HCT116 (cell line): ENCODE results near the gene KCNC1. TPM values are rescaled to one million over a fixed set of nuclear protein-coding genes. Genes with fewer than 3 reads are reported as not detected.
A peak's percentile ranks its signal among the peaks of the same experiment; 100 is the strongest.

Experiments
- ATAC-seq: fragments of 200-7000 bp; cut with Tn5 transposase; 2 replicates; pipeline ENCODE4 v1.9.1; 2020; ENCODE audit warnings: mild to moderate bottlenecking, moderate library complexity
- BruUV-seq: library from RNA; stranded (reverse); fragments of 400-500 nt; replicated peaks from 2 replicates; lab custom pipeline; 2021; lab: Mats Ljungman, UMichigan
- CTCF ChIA-PET: fragments of 300-600 bp; sonication (Branson Sonifier 250); formaldehyde crosslinking; loops from one replicate; lab custom pipeline; 2021; ENCODE audit warnings: antibody characterized with exemption; lab: Charles Lee
- POLR2A ChIA-PET: fragments of 300-600, 350-600 bp; sonication (Branson Sonifier 250); formaldehyde crosslinking; loops from one replicate; lab custom pipeline; 2021; ENCODE audit warnings: antibody characterized with exemption; lab: Charles Lee
- RAD21 ChIA-PET, 2 experiments: fragments of 300-600 bp; sonication (Branson Sonifier 250); formaldehyde crosslinking; loops; one replicate each; lab custom pipeline; 2023; ENCODE audit warnings: low total read pairs in 2 of 2; ENCODE audit not compliant: uncharacterized antibody in 2 of 2, unreplicated experiment in 2 of 2, low non-redundant PET in 1 of 2; lab: Charles Lee
- DNase-seq: peaks from one replicate; pipeline ENCODE4 v3.0.0-alpha.2; 2010; ENCODE audit warnings: low read depth, low spot score
- H2AFZ ChIP-seq: fragments of 200-600 bp; shearing (Covaris generic), sonication (generic); 2 replicates; pipeline ENCODE4 v1.6.1; 2017; ENCODE audit warnings: low read depth, mixed run types, mixed read lengths, antibody characterized with exemption, low read length; ENCODE audit not compliant: poor library complexity, severe bottlenecking
- H3K27ac ChIP-seq: 2 replicates; pipeline ENCODE4 v1.5.1; 2012; ENCODE audit warnings: low read depth, low read length
- H3K27me3 ChIP-seq: fragments of 200-600 bp; sonication (generic); 2 replicates; pipeline ENCODE4 v1.6.1; 2016; ENCODE audit warnings: mixed run types, low read length, mixed read lengths; ENCODE audit not compliant: insufficient read depth
- H3K36me3 ChIP-seq, 2 experiments: fragments of 200-500 bp in 1 of 2; fragments of 200-600 bp in 1 of 2; sonication (Bioruptor generic) in 1 of 2; sonication (generic) in 1 of 2; 2 replicates each; pipeline versions ENCODE4 v1.5.1 to v1.6.1; 2014 to 2016; ENCODE audit warnings: low read length in 2 of 2, inconsistent platforms in 1 of 2, mixed read lengths in 1 of 2, mixed run types in 1 of 2; ENCODE audit not compliant: insufficient read depth in 2 of 2, control insufficient read depth in 1 of 2
- H3K4me1 ChIP-seq, 2 experiments: fragments of 200-600 bp in 1 of 2; sonication (generic) in 1 of 2; 2 replicates each; pipeline versions ENCODE4 v1.5.1 to v1.6.1; 2012 to 2017; ENCODE audit warnings: low read length in 2 of 2, inconsistent platforms in 1 of 2, mild to moderate bottlenecking in 1 of 2, mixed read lengths in 1 of 2, mixed run types in 1 of 2, moderate library complexity in 1 of 2; ENCODE audit not compliant: insufficient read depth in 2 of 2, control insufficient read depth in 1 of 2
- H3K4me2 ChIP-seq: fragments of 200-600 bp; sonication (generic); 2 replicates; pipeline ENCODE4 v1.6.1; 2017; ENCODE audit warnings: mixed run types, low read length, mixed read lengths
- H3K4me3 ChIP-seq, 2 experiments: fragments of 200-600 bp in 1 of 2; sonication (generic) in 1 of 2; replicated peaks in 1 of 2; 2 replicates each; pipeline ENCODE4 v1.5.1; 2011 to 2016; ENCODE audit warnings: low read length in 2 of 2, control low read depth in 1 of 2, low read depth in 1 of 2, mild to moderate bottlenecking in 1 of 2, mixed read lengths in 1 of 2, mixed run types in 1 of 2
- H3K79me2 ChIP-seq: fragments of 200-600 bp; sonication (generic); 2 replicates; pipeline ENCODE4 v1.6.1; 2017; ENCODE audit warnings: mild to moderate bottlenecking, mixed run types, low read length, moderate library complexity, mixed read lengths; ENCODE audit not compliant: insufficient read depth
- H3K9ac ChIP-seq: fragments of 200-600 bp; sonication (generic); 2 replicates; pipeline ENCODE4 v1.6.1; 2016; ENCODE audit warnings: low read length, mixed read lengths
- H3K9me2 ChIP-seq: fragments of 200-600 bp; sonication (generic), shearing (Covaris generic); 2 replicates; pipeline ENCODE4 v1.6.1; 2017; ENCODE audit warnings: mixed run types, mild to moderate bottlenecking, moderate library complexity; ENCODE audit not compliant: insufficient read depth
- H3K9me3 ChIP-seq, 2 experiments: fragments of 200-500 bp in 1 of 2; fragments of 200-600 bp in 1 of 2; sonication (Bioruptor generic) in 1 of 2; sonication (generic) in 1 of 2; 2 replicates each; pipeline ENCODE4 v1.6.1; 2014 to 2017; ENCODE audit warnings: low read length in 2 of 2, mixed read lengths in 2 of 2, inconsistent platforms in 1 of 2, low read depth in 1 of 2, mild to moderate bottlenecking in 1 of 2, mixed run types in 1 of 2, moderate library complexity in 1 of 2; ENCODE audit not compliant: control insufficient read depth in 1 of 2, insufficient read depth in 1 of 2
- H4K20me1 ChIP-seq: fragments of 200-600 bp; sonication (generic), shearing (Covaris generic); 2 replicates; pipeline ENCODE4 v1.6.1; 2017; ENCODE audit warnings: mixed run types, mild to moderate bottlenecking, moderate library complexity; ENCODE audit not compliant: insufficient read depth
- ATF3 ChIP-seq: IDR thresholded peaks from 2 replicates; pipeline ENCODE4 v1.6.1; 2012
- CBX3 ChIP-seq: IDR thresholded peaks from 2 replicates; pipeline ENCODE4 v1.6.1; 2012; ENCODE audit warnings: low read depth
- CEBPB ChIP-seq: IDR thresholded peaks from 2 replicates; pipeline ENCODE4 v1.6.1; 2012; ENCODE audit warnings: low read depth
- CTCF ChIP-seq, 3 experiments: fragments of 200-600 bp in 1 of 3; sonication (generic) in 1 of 3; IDR thresholded peaks in 2 of 3; conservative IDR thresholded peaks in 1 of 3; 2 replicates each; pipeline ENCODE4 v1.5.1; 2012 to 2017; ENCODE audit warnings: low read depth in 2 of 3, low read length in 2 of 3, antibody characterized with exemption in 1 of 3, borderline replicate concordance in 1 of 3, control low read depth in 1 of 3, mild to moderate bottlenecking in 1 of 3, mixed read lengths in 1 of 3, mixed run types in 1 of 3, moderate library complexity in 1 of 3; ENCODE audit not compliant: insufficient read depth in 1 of 3
- ELF1 ChIP-seq: IDR thresholded peaks from 2 replicates; pipeline ENCODE4 v1.6.1; 2012; ENCODE audit warnings: low read depth, borderline replicate concordance
- JUND ChIP-seq: IDR thresholded peaks from 2 replicates; pipeline ENCODE4 v1.6.1; 2012
- MAX ChIP-seq: IDR thresholded peaks from 2 replicates; pipeline ENCODE4 v1.6.1; 2012
- RAD21 ChIP-seq: IDR thresholded peaks from 2 replicates; pipeline ENCODE4 v1.6.1; 2012; ENCODE audit warnings: low read depth, mild to moderate bottlenecking
- SIN3A ChIP-seq: IDR thresholded peaks from 2 replicates; pipeline ENCODE4 v1.6.1; 2012; ENCODE audit warnings: low read depth
- SP1 ChIP-seq: IDR thresholded peaks from 2 replicates; pipeline ENCODE4 v1.6.1; 2012; ENCODE audit warnings: low read depth
- SRF ChIP-seq: IDR thresholded peaks from 2 replicates; pipeline ENCODE4 v1.6.1; 2012; ENCODE audit warnings: low read depth
- TCF7L2 ChIP-seq: IDR thresholded peaks from 2 replicates; pipeline ENCODE4 v1.7.0; 2011; ENCODE audit warnings: borderline replicate concordance, inconsistent platforms; ENCODE audit not compliant: insufficient read depth, insufficient read length; ENCODE audit errors: extremely low read depth
- YY1 ChIP-seq: IDR thresholded peaks from 2 replicates; pipeline ENCODE4 v1.6.1; 2011; ENCODE audit warnings: low read length, low read depth, moderate library complexity, mild to moderate bottlenecking; ENCODE audit not compliant: insufficient replicate concordance; ENCODE audit errors: extremely low read depth
- ZFX ChIP-seq: fragments of 450-650 bp; IDR thresholded peaks from 2 replicates; pipeline ENCODE4 v1.6.1; 2017
- intact Hi-C: fragments of 100-400 bp; cut with micrococcal nuclease; formaldehyde crosslinking; loops from 2 replicates; pipeline ENCODE4 v1.10.0; 2022
- total RNA-seq: library from RNA; stranded (reverse); gene quantifications from one replicate; pipeline ENCODE4 v1.2.1, GENCODE V29; 2021; ENCODE audit not compliant: unreplicated experiment
- TF ChIP-seq, protein P1 (sequence below): IDR thresholded peaks from 2 replicates; pipeline ENCODE4 v1.6.1; 2012; ENCODE audit warnings: low read depth
- TF ChIP-seq, protein P2 (sequence below): IDR thresholded peaks from 2 replicates; pipeline ENCODE4 v1.6.1; 2011; ENCODE audit warnings: mild to moderate bottlenecking, low read length, moderate library complexity; ENCODE audit not compliant: insufficient replicate concordance; ENCODE audit errors: extremely low read depth

Gene KCNC1
- total RNA-seq, 1 experiment from 2014 or later = 0.12 TPM

GRCh38 chr11:17722000-17722643 lies 12.5 kb upstream of the KCNC1 start:
- H3K27me3 ChIP-seq = peaks cover 11% of the 10 kb centered on the region; the same call in 1 of the 2 replicates
- no peaks in the 10 kb centered on the region for H3K79me2 ChIP-seq
- no peaks in the 10 kb centered on the region for H4K20me1 ChIP-seq
- ChIA-PET RAD21 (interaction anchor here in 1 of 2 experiments (1.1 kb wide), 1 partner anchor 9 kb away, joined by 5 read pairs; no protein-coding TSS in a partner anchor), CTCF (interaction anchor here (1.4 to 3.4 kb wide), 3 partner anchors 9 to 123 kb away, joined by 4 to 18 read pairs (median 11); no protein-coding TSS in a partner anchor), POLR2A (interaction anchor here (1.2 kb wide), 1 partner anchor 9 kb away, joined by 4 read pairs; no protein-coding TSS in a partner anchor)
- DNase-seq = peak; percentile 41
- H3K9me3 ChIP-seq = no peaks in the 10 kb centered on the region
- peak overlapping the region; percentile 82 for H2AFZ ChIP-seq
- ATAC-seq = peak; percentile 96
- no peak overlapping the region for H3K4me3 ChIP-seq
- intact Hi-C loops = loop anchor here (2.0 kb wide), 1 partner anchor 123 kb away; no protein-coding TSS in a partner anchor
- H3K4me2 ChIP-seq = peak overlapping the region; percentile 61
- no TSS peak for BruUV-seq
- H3K9me2 ChIP-seq = no peaks in the 10 kb centered on the region
- H3K27ac ChIP-seq = no peak overlapping the region
- no peaks in the 10 kb centered on the region for H3K36me3 ChIP-seq
- TF ChIP-seq, protein P1, sequence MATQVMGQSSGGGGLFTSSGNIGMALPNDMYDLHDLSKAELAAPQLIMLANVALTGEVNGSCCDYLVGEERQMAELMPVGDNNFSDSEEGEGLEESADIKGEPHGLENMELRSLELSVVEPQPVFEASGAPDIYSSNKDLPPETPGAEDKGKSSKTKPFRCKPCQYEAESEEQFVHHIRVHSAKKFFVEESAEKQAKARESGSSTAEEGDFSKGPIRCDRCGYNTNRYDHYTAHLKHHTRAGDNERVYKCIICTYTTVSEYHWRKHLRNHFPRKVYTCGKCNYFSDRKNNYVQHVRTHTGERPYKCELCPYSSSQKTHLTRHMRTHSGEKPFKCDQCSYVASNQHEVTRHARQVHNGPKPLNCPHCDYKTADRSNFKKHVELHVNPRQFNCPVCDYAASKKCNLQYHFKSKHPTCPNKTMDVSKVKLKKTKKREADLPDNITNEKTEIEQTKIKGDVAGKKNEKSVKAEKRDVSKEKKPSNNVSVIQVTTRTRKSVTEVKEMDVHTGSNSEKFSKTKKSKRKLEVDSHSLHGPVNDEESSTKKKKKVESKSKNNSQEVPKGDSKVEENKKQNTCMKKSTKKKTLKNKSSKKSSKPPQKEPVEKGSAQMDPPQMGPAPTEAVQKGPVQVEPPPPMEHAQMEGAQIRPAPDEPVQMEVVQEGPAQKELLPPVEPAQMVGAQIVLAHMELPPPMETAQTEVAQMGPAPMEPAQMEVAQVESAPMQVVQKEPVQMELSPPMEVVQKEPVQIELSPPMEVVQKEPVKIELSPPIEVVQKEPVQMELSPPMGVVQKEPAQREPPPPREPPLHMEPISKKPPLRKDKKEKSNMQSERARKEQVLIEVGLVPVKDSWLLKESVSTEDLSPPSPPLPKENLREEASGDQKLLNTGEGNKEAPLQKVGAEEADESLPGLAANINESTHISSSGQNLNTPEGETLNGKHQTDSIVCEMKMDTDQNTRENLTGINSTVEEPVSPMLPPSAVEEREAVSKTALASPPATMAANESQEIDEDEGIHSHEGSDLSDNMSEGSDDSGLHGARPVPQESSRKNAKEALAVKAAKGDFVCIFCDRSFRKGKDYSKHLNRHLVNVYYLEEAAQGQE = no peak
- TF ChIP-seq CTCF (IDR thresholded peaks at IDR 0.05 in 2 of 3, conservative IDR thresholded peaks at IDR 0.05 in 1 of 3; ENCODE audit: borderline replicate concordance in 1 of 3, insufficient read depth in 1 of 3, low read depth in 2 of 3, low read length in 2 of 3) (peak; percentile 69 to 87 (median 76)), ZFX (no peak), SIN3A (no peak), CEBPB (no peak), TCF7L2 (no peak), JUND (no peak), MAX (no peak), ELF1 (no peak), SRF (no peak), YY1 (no peak), CBX3 (no peak; the same call in 1 of the 2 replicates), SP1 (no peak), RAD21 (peak; percentile 76), ATF3 (no peak)
- TF ChIP-seq, protein P2, sequence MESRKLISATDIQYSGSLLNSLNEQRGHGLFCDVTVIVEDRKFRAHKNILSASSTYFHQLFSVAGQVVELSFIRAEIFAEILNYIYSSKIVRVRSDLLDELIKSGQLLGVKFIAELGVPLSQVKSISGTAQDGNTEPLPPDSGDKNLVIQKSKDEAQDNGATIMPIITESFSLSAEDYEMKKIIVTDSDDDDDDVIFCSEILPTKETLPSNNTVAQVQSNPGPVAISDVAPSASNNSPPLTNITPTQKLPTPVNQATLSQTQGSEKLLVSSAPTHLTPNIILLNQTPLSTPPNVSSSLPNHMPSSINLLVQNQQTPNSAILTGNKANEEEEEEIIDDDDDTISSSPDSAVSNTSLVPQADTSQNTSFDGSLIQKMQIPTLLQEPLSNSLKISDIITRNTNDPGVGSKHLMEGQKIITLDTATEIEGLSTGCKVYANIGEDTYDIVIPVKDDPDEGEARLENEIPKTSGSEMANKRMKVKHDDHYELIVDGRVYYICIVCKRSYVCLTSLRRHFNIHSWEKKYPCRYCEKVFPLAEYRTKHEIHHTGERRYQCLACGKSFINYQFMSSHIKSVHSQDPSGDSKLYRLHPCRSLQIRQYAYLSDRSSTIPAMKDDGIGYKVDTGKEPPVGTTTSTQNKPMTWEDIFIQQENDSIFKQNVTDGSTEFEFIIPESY = no peak
- H3K4me1 ChIP-seq = peaks cover 2 to 10% of the 10 kb centered on the region in 2 experiments; a peak in 3 of 4 replicates
- H3K9ac ChIP-seq = no peak overlapping the region
